ENCODE results near the gene B3GNT7.

Gene B3GNT7

DNA sequence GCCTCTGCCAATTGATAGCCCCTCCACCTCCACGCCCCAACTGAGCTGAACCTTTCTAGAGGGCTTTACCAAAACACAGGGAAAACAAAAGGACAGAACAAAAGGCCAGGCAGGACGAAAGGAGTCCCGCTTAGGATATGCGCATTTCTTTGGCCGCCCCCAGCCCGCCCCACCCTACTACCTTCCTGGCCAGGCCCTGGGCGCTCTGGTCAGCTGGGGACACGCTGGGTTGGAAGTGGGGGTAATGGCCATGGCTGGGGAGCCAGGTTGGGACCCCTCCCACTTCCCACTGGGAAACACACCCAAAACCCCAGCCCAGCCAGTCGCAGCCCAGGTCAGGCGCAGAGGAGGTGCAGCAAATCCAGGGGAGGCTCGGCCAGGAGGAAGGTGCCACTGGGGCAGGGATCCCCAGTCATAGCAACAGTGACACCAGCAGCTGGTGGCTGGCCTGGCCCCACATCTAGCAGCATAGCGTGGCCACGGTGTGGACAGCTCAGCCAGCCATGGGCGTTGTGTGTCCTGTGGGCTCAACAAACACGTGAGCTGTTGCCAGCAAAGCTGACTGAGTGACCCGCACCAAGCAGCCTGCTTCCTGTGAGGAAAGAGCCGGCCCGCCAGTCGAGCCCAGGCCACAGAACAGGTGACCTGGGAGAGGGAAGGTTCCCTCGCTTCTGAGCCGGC is 24.6 kb upstream of the B3GNT7 start:
- Histone ChIP-seq H2BK12ac (ENCODE audit: low read length) (no peak overlapping the region), H3K36me3 (replicated peaks in 1 of 2; ENCODE audit: control insufficient read depth in 2 of 2, insufficient read depth in 2 of 2, low read length in 2 of 2) (no peaks in the 10 kb centered on the region), H3K4me2 (ENCODE audit: insufficient read depth, low read length, poor library complexity, severe bottlenecking) (no peak overlapping the region), H3K79me1 (ENCODE audit: low read depth, low read length) (no peaks in the 10 kb centered on the region), H2BK5ac (ENCODE audit: low read length) (no peak overlapping the region), H3K4me3 (ENCODE audit: low read length in 2 of 2) (no peak overlapping the region), H4K91ac (ENCODE audit: low read depth, low read length, poor library complexity) (peak overlapping the region; percentile 3), H3K14ac (ENCODE audit: low read length) (peak overlapping the region; percentile 25), H2AFZ (ENCODE audit: low read length) (peak overlapping the region; percentile 11), H3K4ac (ENCODE audit: low read length) (peak overlapping the region; percentile 30), H3K18ac (ENCODE audit: low read length) (peak overlapping the region; percentile 66), H2AK5ac (ENCODE audit: low read depth, low read length) (peak overlapping the region; percentile 89), H2BK15ac (ENCODE audit: low read length) (peak overlapping the region; percentile 4), H3K9me3 (replicated peaks in 1 of 2; ENCODE audit: control insufficient read depth in 2 of 2, insufficient read depth in 1 of 2, low read depth in 1 of 2, low read length in 2 of 2) (peaks cover 0 to 2% of the 10 kb centered on the region in 2 donors), H3K27me3 (ENCODE audit: control insufficient read depth in 3 of 3, insufficient read depth in 3 of 3, low read depth in 1 of 3, low read length in 3 of 3) (no peaks in the 10 kb centered on the region), H3K27ac (replicated peaks; ENCODE audit: low read length) (peak overlapping the region; percentile 27), H3K9ac (ENCODE audit: low read depth, low read length, poor library complexity) (no peak overlapping the region), H4K8ac (ENCODE audit: low read depth, low read length) (peak overlapping the region; percentile 20), H2BK120ac (ENCODE audit: low read depth, low read length) (no peak overlapping the region), H3K4me1 (ENCODE audit: control insufficient read depth in 2 of 2, insufficient read depth in 1 of 2, low read depth in 1 of 2, low read length in 2 of 2) (peaks cover 4 to 14% of the 10 kb centered on the region in 2 donors), H3K23ac (ENCODE audit: low read depth, low read length, poor library complexity) (no peak overlapping the region)
- WGBS, 2 donors (ENCODE audit: extremely low coverage in 2 of 2, insufficient read length in 2 of 2, insufficient replicate concordance in 1 of 2): no CpG with 5 or more reads among the region's 21 CpGs
- DNase-seq (ENCODE audit: low spot score): no peak

DNA sequence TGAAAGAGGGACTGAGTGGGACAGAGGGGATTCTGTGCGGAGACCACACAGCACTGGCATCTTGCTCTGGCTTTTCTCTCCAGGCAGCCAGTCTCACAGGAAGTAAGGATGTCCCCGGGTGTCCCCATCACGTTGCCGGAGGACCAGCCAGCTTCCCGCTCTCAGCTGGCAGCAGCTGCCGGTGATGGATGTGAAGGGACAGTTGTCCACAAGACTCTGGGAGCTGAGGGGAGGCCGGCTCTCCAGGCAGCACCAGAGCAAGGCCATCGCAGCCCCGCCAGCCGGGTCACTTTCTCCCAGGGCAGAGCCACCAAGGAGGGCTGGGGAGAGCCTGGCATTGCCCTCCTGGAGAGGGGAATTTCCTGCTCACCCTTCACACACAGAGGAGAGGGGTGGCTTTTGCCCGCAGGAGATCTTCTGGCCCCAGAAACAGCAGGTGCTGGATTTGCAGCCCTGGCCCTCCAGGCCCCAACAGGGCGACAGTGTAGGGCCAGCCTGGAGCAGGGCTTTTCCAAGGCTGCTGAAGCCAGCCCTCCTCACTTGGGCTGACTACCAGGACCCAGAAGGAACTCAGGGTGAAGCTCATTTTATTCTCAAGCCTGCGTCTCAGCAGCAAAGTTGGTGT is 24.0 kb upstream of the B3GNT7 start:
- H3K4me1 ChIP-seq (ENCODE audit: control insufficient read depth in 2 of 2, insufficient read depth in 1 of 2, low read depth in 1 of 2, low read length in 2 of 2): peaks cover 4 to 14% of the 10 kb centered on the region in 2 donors
- H3K27ac ChIP-seq (replicated peaks; ENCODE audit: low read length): no peak overlapping the region
- WGBS, 2 donors (ENCODE audit: extremely low coverage in 2 of 2, insufficient read length in 2 of 2, insufficient replicate concordance in 1 of 2): no CpG with 5 or more reads among the region's 13 CpGs
- no peak overlapping the region for H3K4me3 ChIP-seq (ENCODE audit: low read length in 2 of 2)
- H3K27me3 ChIP-seq (ENCODE audit: control insufficient read depth in 3 of 3, insufficient read depth in 3 of 3, low read depth in 1 of 3, low read length in 3 of 3): no peaks in the 10 kb centered on the region
- H2BK15ac ChIP-seq (ENCODE audit: low read length): peak overlapping the region; percentile 4
- H4K8ac ChIP-seq (ENCODE audit: low read depth, low read length): no peak overlapping the region
- no peak overlapping the region for H2AFZ ChIP-seq (ENCODE audit: low read length)
- no peak overlapping the region for H4K91ac ChIP-seq (ENCODE audit: low read depth, low read length, poor library complexity)
- H3K36me3 ChIP-seq (replicated peaks in 1 of 2; ENCODE audit: control insufficient read depth in 2 of 2, insufficient read depth in 2 of 2, low read length in 2 of 2): no peaks in the 10 kb centered on the region
- no peak overlapping the region for H3K4me2 ChIP-seq (ENCODE audit: insufficient read depth, low read length, poor library complexity, severe bottlenecking)
- H2BK12ac ChIP-seq (ENCODE audit: low read length): no peak overlapping the region
- DNase-seq (ENCODE audit: low spot score): no peak
- H2BK5ac ChIP-seq (ENCODE audit: low read length): no peak overlapping the region
- H2BK120ac ChIP-seq (ENCODE audit: low read depth, low read length): no peak overlapping the region
- peak overlapping the region; percentile 25 for H3K14ac ChIP-seq (ENCODE audit: low read length)
- no peak overlapping the region for H3K9ac ChIP-seq (ENCODE audit: low read depth, low read length, poor library complexity)
- peak overlapping the region; percentile 2 for H2AK5ac ChIP-seq (ENCODE audit: low read depth, low read length)
- H3K4ac ChIP-seq (ENCODE audit: low read length): no peak overlapping the region
- peaks cover 0 to 2% of the 10 kb centered on the region in 2 donors for H3K9me3 ChIP-seq (replicated peaks in 1 of 2; ENCODE audit: control insufficient read depth in 2 of 2, insufficient read depth in 1 of 2, low read depth in 1 of 2, low read length in 2 of 2)
- H3K23ac ChIP-seq (ENCODE audit: low read depth, low read length, poor library complexity): no peak overlapping the region
- no peaks in the 10 kb centered on the region for H3K79me1 ChIP-seq (ENCODE audit: low read depth, low read length)
- peak overlapping the region; percentile 70 for H3K18ac ChIP-seq (ENCODE audit: low read length)

DNA sequence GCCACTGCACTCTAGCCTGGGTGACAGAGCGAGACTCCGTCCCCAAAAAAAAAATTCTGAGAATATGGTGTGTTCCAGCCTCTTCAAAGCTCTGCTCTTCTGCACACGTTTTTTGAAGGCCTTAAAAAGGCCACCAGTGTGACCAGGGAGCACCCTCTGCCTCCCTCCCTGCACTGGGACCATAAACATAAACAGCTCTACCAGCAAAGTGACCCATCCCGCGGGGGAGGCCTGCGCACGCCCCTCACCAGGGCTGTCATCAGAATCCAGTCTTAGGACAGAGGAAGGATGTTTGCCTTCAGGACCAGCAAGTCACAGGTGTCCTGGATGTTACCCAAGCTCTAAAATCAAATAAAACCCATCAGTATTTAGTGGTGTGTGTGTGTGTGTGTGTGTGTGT is 23.2 kb upstream of the B3GNT7 start:
- Histone ChIP-seq H4K8ac (ENCODE audit: low read depth, low read length) (no peak overlapping the region), H2BK15ac (ENCODE audit: low read length) (no peak overlapping the region), H2AK5ac (ENCODE audit: low read depth, low read length) (no peak overlapping the region), H2BK5ac (ENCODE audit: low read length) (no peak overlapping the region), H3K9me3 (replicated peaks in 1 of 2; ENCODE audit: control insufficient read depth in 2 of 2, insufficient read depth in 1 of 2, low read depth in 1 of 2, low read length in 2 of 2) (peaks cover 0 to under 1% of the 10 kb centered on the region in 2 donors), H3K79me1 (ENCODE audit: low read depth, low read length) (no peaks in the 10 kb centered on the region), H3K27ac (replicated peaks; ENCODE audit: low read length) (no peak overlapping the region), H3K36me3 (replicated peaks in 1 of 2; ENCODE audit: control insufficient read depth in 2 of 2, insufficient read depth in 2 of 2, low read length in 2 of 2) (no peaks in the 10 kb centered on the region), H2AFZ (ENCODE audit: low read length) (no peak overlapping the region), H3K14ac (ENCODE audit: low read length) (no peak overlapping the region), H3K23ac (ENCODE audit: low read depth, low read length, poor library complexity) (no peak overlapping the region), H3K4ac (ENCODE audit: low read length) (no peak overlapping the region), H3K4me1 (ENCODE audit: control insufficient read depth in 2 of 2, insufficient read depth in 1 of 2, low read depth in 1 of 2, low read length in 2 of 2) (peaks cover 4 to 18% of the 10 kb centered on the region in 2 donors), H3K18ac (ENCODE audit: low read length) (no peak overlapping the region), H3K4me3 (ENCODE audit: low read length in 2 of 2) (no peak overlapping the region), H3K9ac (ENCODE audit: low read depth, low read length, poor library complexity) (no peak overlapping the region), H2BK120ac (ENCODE audit: low read depth, low read length) (no peak overlapping the region), H2BK12ac (ENCODE audit: low read length) (no peak overlapping the region), H3K27me3 (ENCODE audit: control insufficient read depth in 3 of 3, insufficient read depth in 3 of 3, low read depth in 1 of 3, low read length in 3 of 3) (no peaks in the 10 kb centered on the region), H4K91ac (ENCODE audit: low read depth, low read length, poor library complexity) (no peak overlapping the region), H3K4me2 (ENCODE audit: insufficient read depth, low read length, poor library complexity, severe bottlenecking) (no peak overlapping the region)
- DNase-seq (ENCODE audit: low spot score): no peak
- no CpG with 5 or more reads among the region's 7 CpGs for WGBS, 2 donors (ENCODE audit: extremely low coverage in 2 of 2, insufficient read length in 2 of 2, insufficient replicate concordance in 1 of 2)

DNA sequence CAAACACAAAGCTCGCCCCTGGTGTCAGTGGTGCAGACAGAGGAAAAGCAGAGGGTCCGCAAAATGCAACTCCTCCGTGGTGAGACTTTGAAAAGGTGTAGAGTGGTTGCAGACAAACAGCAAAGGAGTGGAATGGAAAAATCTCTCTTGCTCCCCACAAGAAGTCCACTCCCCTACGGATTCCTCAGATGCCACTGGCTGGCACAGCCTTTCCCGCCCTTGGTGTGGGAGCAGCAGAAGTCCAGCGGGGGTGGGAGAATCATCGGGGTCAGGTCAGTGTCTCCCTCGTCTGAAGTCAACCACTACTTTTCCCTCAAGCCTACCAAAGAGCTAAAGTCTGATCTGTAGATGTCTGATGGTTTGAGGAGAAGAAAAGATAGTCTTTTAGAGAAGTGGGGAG is 22.3 kb upstream of the B3GNT7 start:
- no peak overlapping the region for H2BK120ac ChIP-seq (ENCODE audit: low read depth, low read length)
- H3K23ac ChIP-seq (ENCODE audit: low read depth, low read length, poor library complexity): no peak overlapping the region
- H3K9me3 ChIP-seq (replicated peaks in 1 of 2; ENCODE audit: control insufficient read depth in 2 of 2, insufficient read depth in 1 of 2, low read depth in 1 of 2, low read length in 2 of 2): no peaks in the 10 kb centered on the region
- H3K79me1 ChIP-seq (ENCODE audit: low read depth, low read length): no peaks in the 10 kb centered on the region
- H4K91ac ChIP-seq (ENCODE audit: low read depth, low read length, poor library complexity): no peak overlapping the region
- no peaks in the 10 kb centered on the region for H3K36me3 ChIP-seq (replicated peaks in 1 of 2; ENCODE audit: control insufficient read depth in 2 of 2, insufficient read depth in 2 of 2, low read length in 2 of 2)
- no peak overlapping the region for H3K4ac ChIP-seq (ENCODE audit: low read length)
- no peak overlapping the region for H3K4me3 ChIP-seq (ENCODE audit: low read length in 2 of 2)
- no peak overlapping the region for H3K18ac ChIP-seq (ENCODE audit: low read length)
- no peak overlapping the region for H2AK5ac ChIP-seq (ENCODE audit: low read depth, low read length)
- H3K4me2 ChIP-seq (ENCODE audit: insufficient read depth, low read length, poor library complexity, severe bottlenecking): no peak overlapping the region
- no peaks in the 10 kb centered on the region for H3K27me3 ChIP-seq (ENCODE audit: control insufficient read depth in 3 of 3, insufficient read depth in 3 of 3, low read depth in 1 of 3, low read length in 3 of 3)
- no peak overlapping the region for H2BK15ac ChIP-seq (ENCODE audit: low read length)
- H3K9ac ChIP-seq (ENCODE audit: low read depth, low read length, poor library complexity): no peak overlapping the region
- no peak overlapping the region for H2AFZ ChIP-seq (ENCODE audit: low read length)
- no peak overlapping the region for H4K8ac ChIP-seq (ENCODE audit: low read depth, low read length)
- no peak overlapping the region for H2BK5ac ChIP-seq (ENCODE audit: low read length)
- no peak for DNase-seq (ENCODE audit: low spot score)
- H3K14ac ChIP-seq (ENCODE audit: low read length): no peak overlapping the region
- H3K4me1 ChIP-seq (ENCODE audit: control insufficient read depth in 2 of 2, insufficient read depth in 1 of 2, low read depth in 1 of 2, low read length in 2 of 2): peaks cover 4 to 18% of the 10 kb centered on the region in 2 donors
- WGBS, 2 donors (ENCODE audit: extremely low coverage in 2 of 2, insufficient read length in 2 of 2, insufficient replicate concordance in 1 of 2): no CpG with 5 or more reads among the region's 8 CpGs
- H2BK12ac ChIP-seq (ENCODE audit: low read length): no peak overlapping the region
- H3K27ac ChIP-seq (replicated peaks; ENCODE audit: low read length): no peak overlapping the region
